ENCODE measurements around the gene MEMO1. TPM values are rescaled to one million over a fixed set of nuclear protein-coding genes. Genes with fewer than 3 reads are reported as not detected.
A peak's percentile ranks its signal among the peaks of the same experiment; 100 is the strongest.
"Not testable (repeated sequence)": the region's sequence is repeated elsewhere in the genome, so short reads cannot be mapped to it uniquely, and the experiment has no call there.

MEMO1 gene
- 33.4 and 43.2 TPM in 2 replicates for total RNA-seq (2014; rRNA removed; shearing (Covaris generic); ENCODE audit: low replicate concordance)

GRCh38 chr2:32010670-32011484, at the start of gene MEMO1:
MEMO1 (minus strand) TSS chr2:32011008; CDS start chr2:32010247, 761 bp downstream.
- peak; percentile 96 for DNase-seq (ENCODE audit: low read depth)
- in situ Hi-C loops (cut with HindIII; ENCODE audit: low pct_unique_long_range_greater_than_20kb, low sequenced_read_pairs), result no loop called here

GRCh38 chr2:32060266-32060665, 49.5 kb upstream of the MEMO1 start:
- no peak for DNase-seq (ENCODE audit: low read depth)
- in situ Hi-C loops (cut with HindIII; ENCODE audit: low pct_unique_long_range_greater_than_20kb, low sequenced_read_pairs), result no loop called here

DNA sequence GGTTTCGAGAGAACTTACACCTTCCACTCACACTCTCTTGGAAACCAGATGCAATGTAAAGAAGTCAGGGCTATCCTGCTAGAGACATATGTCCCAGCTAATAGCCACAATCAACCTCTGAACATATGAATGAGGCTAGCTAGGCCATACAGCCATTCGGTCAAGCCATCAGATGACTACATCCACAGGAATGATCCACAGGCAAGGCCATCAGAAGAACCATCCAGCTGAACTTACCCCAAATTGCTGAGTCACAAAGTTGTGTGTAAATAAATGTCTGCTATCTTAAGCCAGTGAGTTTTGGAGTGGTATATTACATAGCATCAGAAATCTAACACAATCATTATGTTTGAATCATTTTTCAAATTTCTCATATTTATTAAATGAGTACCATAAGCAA, 47.3 kb upstream of the MEMO1 start:
- DNase-seq (ENCODE audit: low read depth), result peak; percentile 20
- in situ Hi-C loops (cut with HindIII; ENCODE audit: low pct_unique_long_range_greater_than_20kb, low sequenced_read_pairs), result no loop called here

GRCh38 chr2:32054583-32054982, 43.8 kb upstream of the MEMO1 start:
- DNase-seq (ENCODE audit: low read depth); in situ Hi-C loops (cut with HindIII; ENCODE audit: low pct_unique_long_range_greater_than_20kb, low sequenced_read_pairs): not testable (repeated sequence)

DNA sequence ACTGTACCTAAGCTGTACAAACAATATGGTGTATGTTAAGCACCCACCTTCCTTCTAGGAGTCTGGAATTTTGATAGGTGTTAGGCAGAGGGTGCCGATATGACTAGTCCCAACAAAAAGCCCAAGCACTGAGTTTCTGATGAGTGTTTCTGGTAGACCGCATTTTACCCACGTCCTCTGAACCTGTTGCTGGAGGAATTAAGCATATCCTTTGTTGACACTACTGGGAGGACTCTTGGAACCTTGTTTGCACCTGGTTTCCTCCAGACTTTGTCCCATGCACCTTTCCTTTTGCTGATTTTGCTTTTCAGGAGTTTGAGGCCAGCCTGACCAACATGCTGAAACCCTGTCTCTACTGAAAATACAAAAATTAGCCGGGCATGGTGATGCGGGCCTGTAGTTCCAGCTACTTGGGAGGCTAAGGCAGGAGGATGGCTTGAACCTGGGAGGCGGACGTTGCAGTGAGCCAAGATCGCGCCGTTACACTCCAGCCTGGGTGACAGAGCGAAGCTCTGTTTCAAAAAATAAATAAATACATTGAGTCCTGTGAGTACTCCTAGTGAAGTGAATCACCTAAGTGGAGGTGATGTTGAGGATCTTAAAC, 41.1 kb upstream of the MEMO1 start:
- DNase-seq (ENCODE audit: low read depth), result no peak
- in situ Hi-C loops (cut with HindIII; ENCODE audit: low pct_unique_long_range_greater_than_20kb, low sequenced_read_pairs), result no loop called here

- in situ Hi-C loops (cut with HindIII; ENCODE audit: low pct_unique_long_range_greater_than_20kb, low sequenced_read_pairs), result no loop called here
- no peak for DNase-seq (ENCODE audit: low read depth)
Measured at GRCh38 chr2:32043561-32043960, 32.8 kb upstream of the MEMO1 start.

GRCh38 chr2:32039447-32040219, 28.8 kb upstream of the MEMO1 start, which contains the start of gene DPY30:
DPY30 (minus strand) TSS chr2:32039805; CDS start chr2:32039456, 349 bp downstream.
- in situ Hi-C loops (cut with HindIII; ENCODE audit: low pct_unique_long_range_greater_than_20kb, low sequenced_read_pairs), result no loop called here
- DNase-seq (ENCODE audit: low read depth), result peak; percentile 90

DNA sequence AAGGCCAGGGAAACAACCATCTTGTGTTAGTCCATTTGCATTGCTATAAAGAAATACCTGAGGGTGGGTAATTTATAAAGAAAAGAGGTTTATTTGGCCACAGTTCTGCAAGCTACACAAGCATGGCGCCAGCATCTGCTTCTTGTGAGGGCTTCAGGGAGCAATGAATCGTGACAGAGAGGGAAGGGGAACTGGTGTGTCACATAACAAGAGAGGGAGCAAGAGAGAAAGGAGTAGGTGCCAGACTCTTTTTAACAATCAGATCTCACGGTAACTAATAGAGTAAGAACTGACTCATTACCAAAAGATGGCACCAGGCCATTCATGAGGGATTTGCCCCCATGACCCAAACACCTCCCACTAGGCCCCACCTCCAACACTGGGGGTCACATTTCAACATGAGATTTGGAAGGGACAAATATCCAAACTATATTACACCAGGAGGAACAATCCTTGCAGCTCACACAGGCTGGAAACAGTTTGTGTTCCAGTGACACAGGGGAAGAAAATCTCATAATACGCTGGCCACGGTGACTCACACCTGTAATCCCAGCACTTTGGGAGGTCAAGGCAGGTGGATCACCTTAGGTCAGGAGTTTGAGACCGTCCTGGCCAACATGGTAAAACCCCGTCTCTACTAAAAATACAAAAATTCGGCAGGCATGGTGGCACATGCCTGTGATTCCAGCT, 23.5 kb upstream of the MEMO1 start:
- in situ Hi-C loops (cut with HindIII; ENCODE audit: low pct_unique_long_range_greater_than_20kb, low sequenced_read_pairs); DNase-seq (ENCODE audit: low read depth): not testable (repeated sequence)

- peak; percentile 46 for DNase-seq (ENCODE audit: low read depth)
- in situ Hi-C loops (cut with HindIII; ENCODE audit: low pct_unique_long_range_greater_than_20kb, low sequenced_read_pairs), result not testable (repeated sequence)
Measured at GRCh38 chr2:32018789-32019482, 8.1 kb upstream of the MEMO1 start.

DNA sequence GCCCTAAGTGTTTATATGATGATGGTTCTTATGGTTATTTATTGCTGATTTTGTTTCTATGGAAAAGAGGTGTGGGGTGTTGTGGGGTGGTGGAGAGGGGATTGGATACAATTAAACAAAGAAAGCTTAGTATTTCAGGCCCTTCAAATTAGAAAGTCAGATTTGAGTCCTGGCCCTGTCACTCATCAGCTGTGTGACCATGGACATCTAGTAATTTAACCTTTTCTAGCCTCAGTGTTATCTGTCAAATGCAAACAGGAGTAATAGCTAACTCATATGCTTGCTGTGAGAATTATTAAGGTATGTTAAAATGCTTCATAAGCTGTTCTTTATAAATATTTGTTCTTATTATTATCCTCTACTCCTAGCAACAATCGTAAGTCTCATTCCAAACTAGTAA, 2.1 kb upstream of the MEMO1 start:
- DNase-seq (ENCODE audit: low read depth), result no peak
- in situ Hi-C loops (cut with HindIII; ENCODE audit: low pct_unique_long_range_greater_than_20kb, low sequenced_read_pairs), result no loop called here

DNA sequence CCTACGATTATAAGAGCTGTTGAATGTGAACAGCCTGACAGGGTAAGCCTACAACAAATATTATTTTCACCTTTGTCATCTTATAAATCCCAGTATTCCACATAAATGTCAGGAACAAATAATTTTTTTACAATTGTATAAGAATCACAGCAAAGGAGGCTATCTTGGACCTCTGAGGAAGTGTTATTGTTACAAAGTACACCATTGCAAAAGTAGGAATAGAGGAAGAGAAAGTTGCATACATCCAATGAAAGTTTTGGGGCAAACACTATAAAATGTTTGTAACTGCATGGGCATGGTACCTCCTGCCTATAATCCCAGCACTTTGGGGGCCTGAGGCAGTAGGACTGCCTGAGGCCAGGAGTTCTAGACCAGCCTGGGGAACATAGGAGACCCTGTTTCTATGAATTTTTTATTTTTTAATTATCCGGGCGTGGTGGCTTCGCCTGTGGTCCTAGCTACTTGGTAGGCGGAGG, 715 bp upstream of the MEMO1 start:
- in situ Hi-C loops (cut with HindIII; ENCODE audit: low pct_unique_long_range_greater_than_20kb, low sequenced_read_pairs), result no loop called here
- no peak for DNase-seq (ENCODE audit: low read depth)

- in situ Hi-C loops (cut with HindIII; ENCODE audit: low pct_unique_long_range_greater_than_20kb, low sequenced_read_pairs), result not testable (repeated sequence)
- peak; percentile 70 for DNase-seq (ENCODE audit: low read depth)
Measured at GRCh38 chr2:32010280-32010669, 533 bp downstream of the MEMO1 start.

DNA sequence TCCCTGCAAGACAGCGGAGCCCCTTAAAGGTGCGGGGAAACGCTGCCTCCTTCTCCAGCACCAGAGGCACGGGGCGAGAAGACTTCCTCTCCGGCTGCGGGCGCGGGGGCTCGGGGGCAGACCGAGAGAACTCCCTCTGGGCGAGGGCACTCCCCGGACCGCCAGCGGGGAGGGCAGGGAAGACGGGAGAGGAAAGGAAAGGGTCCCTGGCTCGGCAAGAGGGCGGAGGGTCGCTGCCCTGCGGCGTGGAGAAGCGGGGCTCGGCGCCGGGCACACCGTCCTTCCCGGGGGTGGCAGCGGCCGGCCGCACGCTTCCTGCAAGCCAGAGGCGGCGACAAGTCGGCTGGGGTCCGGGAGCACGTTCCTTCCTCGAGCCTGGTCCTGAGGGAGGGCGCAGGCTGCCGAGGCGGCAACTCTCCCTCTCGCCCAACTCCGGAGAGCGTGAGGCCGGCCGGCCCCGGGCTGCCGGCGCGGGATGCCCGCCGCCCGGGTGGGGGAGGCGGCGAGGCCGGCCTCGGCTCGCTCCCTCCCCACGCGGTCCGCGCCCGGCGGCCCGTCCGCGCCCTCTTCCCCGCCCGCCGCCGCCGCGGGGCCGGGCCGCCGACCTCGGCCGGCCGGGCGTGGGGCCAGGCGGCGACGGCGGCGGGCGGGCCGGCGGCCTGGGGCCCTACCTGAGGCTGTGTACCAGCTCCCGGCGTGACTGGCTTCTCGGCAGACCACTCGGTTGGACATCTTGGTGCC, 1.1 kb downstream of the MEMO1 start:
- DNase-seq (ENCODE audit: low read depth), result peak; percentile 50
- in situ Hi-C loops (cut with HindIII; ENCODE audit: low pct_unique_long_range_greater_than_20kb, low sequenced_read_pairs), result no loop called here

DNA sequence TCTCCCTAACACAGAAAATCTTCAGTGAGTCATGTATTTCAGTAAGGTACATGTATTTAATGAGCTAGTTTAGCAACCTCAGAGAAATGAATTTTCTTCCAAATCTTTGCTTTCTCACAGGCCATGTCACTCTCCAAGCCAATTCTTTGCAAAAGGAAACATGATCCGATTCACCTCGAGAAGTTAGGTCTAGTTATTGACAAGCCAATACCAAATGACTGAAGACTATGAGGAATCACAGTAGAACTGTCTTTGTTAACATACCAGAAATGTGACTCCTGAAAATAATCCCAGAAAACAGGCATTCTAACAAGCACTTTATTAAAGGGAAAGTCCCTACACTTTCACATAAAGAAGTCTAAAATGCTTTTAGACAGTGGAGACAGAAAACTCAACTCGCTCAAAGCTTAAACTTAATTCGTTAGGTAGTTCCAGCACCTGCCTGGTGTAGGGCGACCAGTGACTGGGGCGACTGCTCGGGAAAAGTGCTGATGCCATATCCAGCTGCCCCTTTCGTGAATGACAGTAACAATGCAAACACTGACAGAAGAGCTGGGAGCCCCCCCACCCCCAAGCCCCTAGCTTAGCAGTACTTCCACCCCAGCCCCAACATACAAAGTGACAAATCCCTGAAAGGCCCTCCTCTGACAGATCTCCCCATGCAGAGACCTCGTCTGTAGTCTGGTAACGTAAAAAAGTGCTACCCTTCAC, 1.8 kb downstream of the MEMO1 start:
- DNase-seq (ENCODE audit: low read depth), result peak; percentile 29
- in situ Hi-C loops (cut with HindIII; ENCODE audit: low pct_unique_long_range_greater_than_20kb, low sequenced_read_pairs), result no loop called here

DNA sequence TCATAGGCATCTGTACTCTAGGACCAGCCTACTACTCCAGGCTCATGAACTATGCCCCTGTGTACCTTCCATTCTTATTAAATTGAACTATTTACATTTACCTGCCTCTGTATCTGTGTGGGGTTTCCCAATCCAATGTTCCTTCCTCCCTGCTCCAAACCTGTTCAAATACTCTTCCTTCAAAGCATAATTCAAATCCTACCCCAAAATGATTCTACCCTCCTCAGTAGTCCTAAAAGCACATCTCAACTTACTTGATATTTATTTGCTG, 3.8 kb downstream of the MEMO1 start:
- in situ Hi-C loops (cut with HindIII; ENCODE audit: low pct_unique_long_range_greater_than_20kb, low sequenced_read_pairs), result no loop called here
- DNase-seq (ENCODE audit: low read depth), result no peak

DNA sequence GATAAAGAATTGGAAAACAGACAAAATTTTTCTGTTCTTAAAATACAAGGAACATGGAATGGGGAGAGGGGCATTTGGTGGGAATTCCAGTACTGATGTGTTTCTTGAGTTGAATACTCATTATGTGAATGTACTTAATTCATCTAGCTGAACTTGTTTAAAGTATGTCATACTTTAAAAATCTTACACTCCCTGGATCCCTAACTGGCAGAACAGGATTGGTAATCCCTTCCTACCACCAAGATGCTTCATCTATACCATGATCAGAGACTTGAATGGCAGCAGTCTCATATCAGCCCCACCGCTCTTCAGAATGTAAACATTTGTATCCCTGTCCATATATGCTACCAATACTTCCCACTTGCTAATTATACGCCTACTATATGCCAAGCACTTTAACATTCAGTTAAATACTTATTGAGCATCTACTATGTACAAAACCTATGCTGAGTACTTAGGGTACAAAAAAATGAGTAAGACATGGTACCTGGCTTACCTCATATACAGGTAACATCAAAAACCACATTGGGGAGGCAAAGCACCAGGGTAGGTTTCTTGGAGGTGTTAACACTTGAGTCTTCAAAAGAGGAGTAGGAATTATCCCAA, 5.3 kb downstream of the MEMO1 start:
- in situ Hi-C loops (cut with HindIII; ENCODE audit: low pct_unique_long_range_greater_than_20kb, low sequenced_read_pairs), result no loop called here

More for the DNA sequence above, 5.3 kb downstream of the MEMO1 start:
- no peak for DNase-seq (ENCODE audit: low read depth)
